GM12874 (cell line): ENCODE data around the gene ARSG.

Experiments used
- TF ChIP-seq, protein P1 (sequence below): IDR thresholded peaks from 2 replicates; pipeline ENCODE4 v1.5.1; 2011; ENCODE audit warnings: low read depth, mild to moderate bottlenecking, control low read depth, low read length, moderate library complexity; ENCODE audit not compliant: insufficient read depth

ARSG gene

DNA sequence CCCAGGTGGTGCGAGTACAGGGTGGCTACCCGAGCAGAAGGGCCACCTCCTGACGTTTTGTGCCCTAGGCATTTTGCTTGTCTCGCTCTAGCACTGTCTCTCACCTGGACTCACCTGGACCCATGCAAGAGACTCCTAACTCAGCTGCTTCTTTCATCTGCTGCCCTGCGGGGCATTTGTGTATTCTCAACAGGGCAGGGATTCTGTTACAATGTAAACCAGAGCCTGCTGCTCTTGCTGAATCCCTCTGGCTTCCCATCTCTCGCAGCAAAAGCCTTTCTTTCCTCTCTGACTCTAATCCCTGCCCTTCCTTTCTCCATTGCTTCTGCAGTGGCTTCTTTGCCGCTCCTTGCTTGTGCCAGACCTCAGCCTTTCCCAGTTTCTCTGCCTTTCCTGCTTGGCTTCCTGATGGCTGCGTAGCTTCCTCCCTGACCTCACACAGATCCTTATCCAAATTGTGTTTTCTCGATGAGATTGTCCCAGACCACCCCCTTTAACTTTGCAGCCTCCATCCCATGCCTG lies 10.2 kb downstream of the ARSG start:
- TF ChIP-seq, protein P1, sequence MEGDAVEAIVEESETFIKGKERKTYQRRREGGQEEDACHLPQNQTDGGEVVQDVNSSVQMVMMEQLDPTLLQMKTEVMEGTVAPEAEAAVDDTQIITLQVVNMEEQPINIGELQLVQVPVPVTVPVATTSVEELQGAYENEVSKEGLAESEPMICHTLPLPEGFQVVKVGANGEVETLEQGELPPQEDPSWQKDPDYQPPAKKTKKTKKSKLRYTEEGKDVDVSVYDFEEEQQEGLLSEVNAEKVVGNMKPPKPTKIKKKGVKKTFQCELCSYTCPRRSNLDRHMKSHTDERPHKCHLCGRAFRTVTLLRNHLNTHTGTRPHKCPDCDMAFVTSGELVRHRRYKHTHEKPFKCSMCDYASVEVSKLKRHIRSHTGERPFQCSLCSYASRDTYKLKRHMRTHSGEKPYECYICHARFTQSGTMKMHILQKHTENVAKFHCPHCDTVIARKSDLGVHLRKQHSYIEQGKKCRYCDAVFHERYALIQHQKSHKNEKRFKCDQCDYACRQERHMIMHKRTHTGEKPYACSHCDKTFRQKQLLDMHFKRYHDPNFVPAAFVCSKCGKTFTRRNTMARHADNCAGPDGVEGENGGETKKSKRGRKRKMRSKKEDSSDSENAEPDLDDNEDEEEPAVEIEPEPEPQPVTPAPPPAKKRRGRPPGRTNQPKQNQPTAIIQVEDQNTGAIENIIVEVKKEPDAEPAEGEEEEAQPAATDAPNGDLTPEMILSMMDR = no peak

DNA sequence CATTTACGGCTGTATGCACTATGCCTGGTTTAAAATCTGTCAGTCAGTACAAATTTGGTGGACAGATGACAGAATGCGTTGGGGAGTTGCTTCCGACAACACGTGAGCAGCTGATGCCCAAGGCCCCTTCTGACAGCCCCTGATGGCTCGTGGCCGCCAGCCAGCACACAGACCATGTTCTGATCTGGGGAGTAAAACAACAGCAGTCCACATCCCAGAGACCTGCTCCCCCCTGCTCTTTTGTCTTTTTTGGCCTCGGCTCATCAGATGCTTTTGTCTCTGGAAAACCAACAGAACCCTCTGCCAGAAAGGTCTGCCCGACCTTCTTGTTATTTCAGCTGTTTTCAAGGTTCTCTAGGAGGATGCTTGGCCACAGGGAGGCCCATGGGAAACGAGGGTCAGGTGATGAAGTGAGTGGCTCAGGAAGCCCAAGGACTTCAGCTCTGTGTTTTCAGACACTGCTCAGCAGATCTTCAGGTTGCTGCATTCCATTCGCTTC lies 10.8 kb downstream of the ARSG start:
- TF ChIP-seq, protein P1 = no peak

DNA sequence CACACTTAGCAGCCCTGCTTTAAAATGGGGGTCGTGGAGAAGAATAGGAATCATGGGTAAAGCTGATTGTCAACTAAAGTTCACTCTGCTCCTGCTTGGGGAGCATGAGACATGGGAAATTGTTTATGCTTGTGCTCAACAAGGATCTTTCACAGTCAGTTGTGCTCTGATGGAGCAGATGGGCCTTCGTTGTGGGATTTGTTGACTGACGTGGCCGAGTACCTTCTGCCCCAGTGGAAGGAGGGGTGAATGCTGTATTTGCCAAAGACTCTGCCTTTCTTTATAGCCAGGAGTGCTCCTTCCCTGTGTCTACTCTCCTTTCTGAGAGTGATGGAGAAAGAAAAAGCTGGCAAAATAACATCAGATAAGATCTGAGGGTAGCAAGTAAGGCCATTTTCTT lies 11.4 kb downstream of the ARSG start:
- TF ChIP-seq, protein P1 = no peak

DNA sequence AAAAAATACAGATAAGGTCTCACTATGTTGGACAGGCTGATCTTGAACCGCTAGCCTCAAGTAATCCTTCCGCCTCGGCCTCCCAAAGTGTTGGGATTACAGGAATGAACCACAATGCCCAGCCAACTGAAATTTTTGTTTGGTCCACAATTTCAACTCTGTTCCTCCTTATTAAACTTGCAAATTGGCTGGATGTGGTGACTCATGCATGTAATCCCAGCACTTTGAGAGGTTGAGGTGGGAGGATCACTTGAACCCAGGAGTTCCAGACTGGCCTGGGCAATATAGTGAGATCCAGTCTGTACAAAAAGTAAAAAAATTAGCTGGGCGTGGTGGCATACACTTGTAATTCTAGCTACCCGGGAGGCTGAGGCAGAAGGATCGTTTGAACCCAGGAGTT lies 13.4 kb downstream of the ARSG start:
- TF ChIP-seq, protein P1 = no peak

DNA sequence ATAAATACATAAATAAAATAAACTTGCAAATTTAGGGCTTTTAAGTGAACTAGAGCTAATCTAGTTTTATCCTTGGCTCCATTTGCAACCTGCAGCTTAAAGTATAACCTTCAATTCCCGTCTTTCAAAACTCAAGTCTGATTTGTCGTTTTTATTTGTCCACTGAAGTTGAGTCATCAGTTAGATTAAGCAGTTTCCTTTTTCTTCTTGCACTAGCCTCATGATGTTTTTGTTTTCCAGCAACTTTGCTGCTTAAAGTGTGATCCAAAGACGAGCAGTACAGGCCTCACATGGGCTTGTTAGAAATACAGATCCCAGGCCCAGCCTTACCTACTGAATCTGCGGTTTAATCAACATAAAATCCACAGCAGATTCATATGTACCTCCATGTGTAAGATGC lies 13.8 kb downstream of the ARSG start:
- TF ChIP-seq, protein P1 = no peak

DNA sequence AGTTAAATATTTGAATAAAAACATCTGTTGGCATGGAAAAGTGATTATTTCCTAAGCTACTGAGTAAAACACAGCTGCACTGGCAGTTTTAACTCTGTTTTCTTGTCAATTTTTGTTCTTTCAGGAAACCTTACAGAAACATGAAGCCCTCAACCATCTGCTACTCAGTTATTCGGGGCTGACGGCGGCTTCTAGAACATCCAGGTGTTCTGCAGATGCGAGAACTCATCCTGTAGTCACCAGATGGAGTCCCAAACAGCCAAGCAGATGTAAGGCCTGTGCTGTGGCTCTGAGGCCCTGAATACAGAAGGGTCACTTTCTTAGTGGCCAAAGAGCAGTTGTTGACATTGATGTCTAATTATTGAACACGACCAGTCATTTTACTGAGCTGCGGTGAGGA lies 15.5 kb downstream of the ARSG start:
- TF ChIP-seq, protein P1 = no peak

DNA sequence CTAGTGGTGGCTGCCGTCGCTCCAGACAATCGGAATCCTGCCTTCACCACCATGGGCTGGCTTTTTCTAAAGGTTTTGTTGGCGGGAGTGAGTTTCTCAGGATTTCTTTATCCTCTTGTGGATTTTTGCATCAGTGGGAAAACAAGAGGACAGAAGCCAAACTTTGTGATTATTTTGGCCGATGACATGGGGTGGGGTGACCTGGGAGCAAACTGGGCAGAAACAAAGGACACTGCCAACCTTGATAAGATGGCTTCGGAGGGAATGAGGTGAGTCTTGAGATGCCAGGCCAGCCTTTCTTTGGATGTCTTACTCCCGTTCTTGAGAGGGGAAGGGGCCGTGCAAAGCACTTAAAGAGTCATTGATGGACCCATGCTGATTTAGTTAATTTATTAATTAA lies 16.1 kb downstream of the ARSG start:
- TF ChIP-seq, protein P1 = no peak
